HL-60 (cell line): ENCODE data around the gene ATP6V0D1.

ENCODE experiments used
- DNase-seq, 2 experiments: peaks; one replicate each; pipeline ENCODE4 v3.0.0-alpha.2; 2010 to 2020; ENCODE audit warnings: low read depth in 1 of 2, low spot score in 1 of 2
- H3K27ac ChIP-seq: fragments of 250-450 bp; sonication (Bioruptor Pico); replicated peaks from 2 replicates; pipeline ENCODE4 v1.5.1; 2020; ENCODE audit warnings: mild to moderate bottlenecking, moderate library complexity
- H3K27me3 ChIP-seq: fragments of 250-450 bp; sonication (Bioruptor Pico); 2 replicates; pipeline ENCODE4 v1.5.1; 2021; ENCODE audit warnings: mild to moderate bottlenecking, moderate library complexity; ENCODE audit not compliant: insufficient read depth, poor library complexity, severe bottlenecking
- H3K4me3 ChIP-seq: replicated peaks from 2 replicates; pipeline ENCODE4 v1.5.1; 2011; ENCODE audit warnings: mild to moderate bottlenecking, control low read depth, low read length; ENCODE audit not compliant: insufficient read depth
- GABPA ChIP-seq: IDR thresholded peaks from 2 replicates; pipeline ENCODE4 v1.6.1; 2012; ENCODE audit warnings: low read depth
- POLR2AphosphoS5 ChIP-seq: IDR thresholded peaks from 2 replicates; pipeline ENCODE4 v1.6.1; 2012; ENCODE audit warnings: low read depth
- SPI1 ChIP-seq: IDR thresholded peaks from 2 replicates; pipeline ENCODE4 v1.6.1; 2012; ENCODE audit warnings: low read depth, mild to moderate bottlenecking, borderline replicate concordance
- TF ChIP-seq, protein P1 (sequence below): IDR thresholded peaks from one replicate; pipeline ENCODE4 v1.5.1; 2011; ENCODE audit warnings: low read length, control low read depth, inconsistent platforms; ENCODE audit not compliant: insufficient read depth
- TF ChIP-seq, protein P2 (sequence below): IDR thresholded peaks from 2 replicates; pipeline ENCODE4 v1.6.1; 2012; ENCODE audit warnings: low read depth; ENCODE audit not compliant: insufficient replicate concordance

The ATP6V0D1 gene

DNA sequence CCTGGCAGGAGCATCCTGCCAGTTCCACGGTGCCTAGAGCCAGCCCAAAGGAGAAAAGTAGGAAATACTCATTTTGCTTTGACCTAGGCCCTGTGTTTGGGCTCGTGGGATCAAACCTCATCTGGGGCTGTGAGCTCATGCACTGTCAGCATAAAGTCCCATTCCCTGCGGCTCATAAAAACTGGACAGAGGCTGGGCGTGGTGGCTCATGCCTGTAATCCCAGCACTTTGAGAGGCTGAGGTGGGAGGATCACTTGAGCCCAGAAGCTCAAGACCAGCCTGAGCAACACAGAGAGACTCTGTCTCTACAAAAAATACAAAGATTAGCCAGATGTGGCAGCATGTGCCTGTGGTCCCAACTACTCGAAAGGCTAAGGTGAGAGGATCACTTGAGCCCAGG, 17.9 kb downstream of the ATP6V0D1 start:
- Histone ChIP-seq H3K4me3 (no peak overlapping the region), H3K27me3 (no peaks in the 10 kb centered on the region), H3K27ac (no peak overlapping the region)
- TF ChIP-seq, protein P1, sequence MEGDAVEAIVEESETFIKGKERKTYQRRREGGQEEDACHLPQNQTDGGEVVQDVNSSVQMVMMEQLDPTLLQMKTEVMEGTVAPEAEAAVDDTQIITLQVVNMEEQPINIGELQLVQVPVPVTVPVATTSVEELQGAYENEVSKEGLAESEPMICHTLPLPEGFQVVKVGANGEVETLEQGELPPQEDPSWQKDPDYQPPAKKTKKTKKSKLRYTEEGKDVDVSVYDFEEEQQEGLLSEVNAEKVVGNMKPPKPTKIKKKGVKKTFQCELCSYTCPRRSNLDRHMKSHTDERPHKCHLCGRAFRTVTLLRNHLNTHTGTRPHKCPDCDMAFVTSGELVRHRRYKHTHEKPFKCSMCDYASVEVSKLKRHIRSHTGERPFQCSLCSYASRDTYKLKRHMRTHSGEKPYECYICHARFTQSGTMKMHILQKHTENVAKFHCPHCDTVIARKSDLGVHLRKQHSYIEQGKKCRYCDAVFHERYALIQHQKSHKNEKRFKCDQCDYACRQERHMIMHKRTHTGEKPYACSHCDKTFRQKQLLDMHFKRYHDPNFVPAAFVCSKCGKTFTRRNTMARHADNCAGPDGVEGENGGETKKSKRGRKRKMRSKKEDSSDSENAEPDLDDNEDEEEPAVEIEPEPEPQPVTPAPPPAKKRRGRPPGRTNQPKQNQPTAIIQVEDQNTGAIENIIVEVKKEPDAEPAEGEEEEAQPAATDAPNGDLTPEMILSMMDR = no peak
- TF ChIP-seq GABPA (no peak), SPI1 (no peak), POLR2AphosphoS5 (no peak)
- TF ChIP-seq, protein P2, sequence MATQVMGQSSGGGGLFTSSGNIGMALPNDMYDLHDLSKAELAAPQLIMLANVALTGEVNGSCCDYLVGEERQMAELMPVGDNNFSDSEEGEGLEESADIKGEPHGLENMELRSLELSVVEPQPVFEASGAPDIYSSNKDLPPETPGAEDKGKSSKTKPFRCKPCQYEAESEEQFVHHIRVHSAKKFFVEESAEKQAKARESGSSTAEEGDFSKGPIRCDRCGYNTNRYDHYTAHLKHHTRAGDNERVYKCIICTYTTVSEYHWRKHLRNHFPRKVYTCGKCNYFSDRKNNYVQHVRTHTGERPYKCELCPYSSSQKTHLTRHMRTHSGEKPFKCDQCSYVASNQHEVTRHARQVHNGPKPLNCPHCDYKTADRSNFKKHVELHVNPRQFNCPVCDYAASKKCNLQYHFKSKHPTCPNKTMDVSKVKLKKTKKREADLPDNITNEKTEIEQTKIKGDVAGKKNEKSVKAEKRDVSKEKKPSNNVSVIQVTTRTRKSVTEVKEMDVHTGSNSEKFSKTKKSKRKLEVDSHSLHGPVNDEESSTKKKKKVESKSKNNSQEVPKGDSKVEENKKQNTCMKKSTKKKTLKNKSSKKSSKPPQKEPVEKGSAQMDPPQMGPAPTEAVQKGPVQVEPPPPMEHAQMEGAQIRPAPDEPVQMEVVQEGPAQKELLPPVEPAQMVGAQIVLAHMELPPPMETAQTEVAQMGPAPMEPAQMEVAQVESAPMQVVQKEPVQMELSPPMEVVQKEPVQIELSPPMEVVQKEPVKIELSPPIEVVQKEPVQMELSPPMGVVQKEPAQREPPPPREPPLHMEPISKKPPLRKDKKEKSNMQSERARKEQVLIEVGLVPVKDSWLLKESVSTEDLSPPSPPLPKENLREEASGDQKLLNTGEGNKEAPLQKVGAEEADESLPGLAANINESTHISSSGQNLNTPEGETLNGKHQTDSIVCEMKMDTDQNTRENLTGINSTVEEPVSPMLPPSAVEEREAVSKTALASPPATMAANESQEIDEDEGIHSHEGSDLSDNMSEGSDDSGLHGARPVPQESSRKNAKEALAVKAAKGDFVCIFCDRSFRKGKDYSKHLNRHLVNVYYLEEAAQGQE = no peak
- DNase-seq = no peak

DNA sequence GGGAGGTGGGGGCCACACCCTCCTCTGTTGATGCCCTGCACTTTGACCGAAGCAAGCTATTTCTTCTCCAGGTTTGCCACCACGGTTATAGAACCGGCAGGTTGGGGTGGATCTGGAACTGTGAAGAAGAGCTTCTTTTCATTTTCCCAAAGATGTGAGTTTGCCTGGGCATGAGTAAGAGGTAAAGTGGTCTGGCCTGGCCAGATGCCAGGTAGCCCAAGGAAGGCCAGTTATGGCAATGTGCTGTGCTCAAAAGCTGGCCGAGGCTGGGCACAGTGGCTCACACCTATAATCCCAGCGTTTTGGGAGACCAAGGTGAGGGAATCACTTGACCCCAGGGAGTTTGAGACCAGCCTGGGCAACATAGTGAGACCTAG, 18.7 kb downstream of the ATP6V0D1 start:
- H3K27ac ChIP-seq = no peak overlapping the region
- DNase-seq = no peak
- no peak overlapping the region for H3K4me3 ChIP-seq
- TF ChIP-seq, protein P2 = no peak
- H3K27me3 ChIP-seq = no peaks in the 10 kb centered on the region

DNA sequence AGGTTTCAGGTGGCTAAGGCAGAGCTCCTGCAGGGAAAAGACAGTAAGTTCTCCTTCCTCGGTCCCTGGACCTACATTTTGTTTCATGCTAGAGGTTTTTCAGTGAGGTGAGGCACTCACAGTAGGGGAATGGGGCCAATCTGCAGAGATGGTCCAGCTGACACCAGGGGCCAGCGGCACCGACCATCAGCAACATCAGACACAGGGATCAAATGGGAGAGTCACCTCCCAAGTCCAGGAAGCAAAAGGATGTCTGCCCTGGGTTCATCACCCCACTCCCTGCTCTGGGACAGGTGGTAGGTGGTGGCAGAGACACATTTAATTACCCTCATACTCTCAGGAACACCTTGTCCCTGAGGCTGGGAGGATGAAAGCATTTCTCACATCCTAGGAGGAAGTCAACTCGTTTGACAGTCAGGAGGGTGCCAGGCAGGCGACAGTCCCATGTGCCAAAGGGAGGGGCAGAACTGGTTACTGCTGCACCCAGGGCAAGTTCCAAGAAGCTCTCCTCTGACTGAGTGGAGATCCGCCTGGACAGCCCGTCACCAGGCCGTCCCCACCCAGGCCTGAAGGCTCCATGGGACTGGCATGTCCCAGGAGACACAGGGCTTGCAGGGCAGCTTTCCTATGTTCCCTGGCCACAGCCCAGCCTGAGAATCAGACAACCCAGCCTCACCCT, 19.2 kb downstream of the ATP6V0D1 start:
- no peak overlapping the region for H3K27ac ChIP-seq
- H3K4me3 ChIP-seq = no peak overlapping the region
- no peak for TF ChIP-seq POLR2AphosphoS5
- TF ChIP-seq, protein P2 = no peak
- TF ChIP-seq GABPA = no peak
- no peak for TF ChIP-seq SPI1
- TF ChIP-seq, protein P1 = no peak
- DNase-seq = no peak
- H3K27me3 ChIP-seq = no peaks in the 10 kb centered on the region
